IPS-NIHi7 (cell line): ENCODE results near the gene THSD4.
"Not testable (repeated sequence)": the region's sequence is repeated elsewhere in the genome, so short reads cannot be mapped to it uniquely, and the experiment has no call there.

ENCODE experiments used
- DNase-seq: peaks from one replicate; pipeline ENCODE4 v3.0.0; 2012; ENCODE audit warnings: mixed read lengths; ENCODE audit errors: extremely low spot score

Gene THSD4

GRCh38 chr15:71349736-71350526 is 234.7 kb downstream of the THSD4 start:
- no peak for DNase-seq

DNA sequence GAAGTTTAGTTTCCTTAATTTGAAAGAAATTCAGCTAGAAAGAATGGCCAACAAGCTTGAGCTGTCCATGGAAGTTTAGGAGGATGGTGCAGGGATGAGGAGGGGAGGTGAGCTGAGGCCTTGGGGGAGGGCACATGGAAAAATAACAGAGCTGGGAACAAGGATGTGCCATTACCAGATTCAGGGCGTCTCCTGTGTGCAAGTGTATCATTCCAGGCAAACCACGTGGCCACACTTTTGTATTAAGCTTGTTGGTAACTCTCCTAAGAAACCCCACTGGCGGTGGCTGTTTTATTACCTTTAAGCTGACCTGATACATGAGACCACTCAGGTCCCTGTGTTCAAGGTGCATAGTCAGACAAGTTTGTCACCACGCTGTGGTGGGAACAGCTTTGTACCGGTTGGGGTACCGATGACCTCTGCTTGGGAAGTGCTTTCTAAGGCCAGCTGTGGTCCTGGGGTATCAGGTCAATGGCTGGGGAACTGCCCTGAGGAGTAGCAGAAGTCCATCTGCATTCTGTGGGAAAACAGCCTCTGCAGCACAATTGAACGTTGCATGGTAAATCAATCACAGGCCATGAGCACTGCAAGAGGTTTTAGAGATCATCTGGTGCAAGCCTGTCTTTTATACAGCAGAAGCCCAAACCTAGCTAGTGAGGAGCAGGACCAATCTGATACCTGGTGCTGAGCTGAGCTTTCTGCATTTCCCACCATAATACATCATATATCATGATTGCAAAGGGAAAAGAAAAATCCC is 235.5 kb downstream of the THSD4 start:
- DNase-seq: no peak

GRCh38 chr15:71352125-71352524 is 236.9 kb downstream of the THSD4 start:
- no peak for DNase-seq

- no peak for DNase-seq
These were observed 237.5 kb downstream of the THSD4 start for GRCh38 chr15:71352765-71353164.

DNA sequence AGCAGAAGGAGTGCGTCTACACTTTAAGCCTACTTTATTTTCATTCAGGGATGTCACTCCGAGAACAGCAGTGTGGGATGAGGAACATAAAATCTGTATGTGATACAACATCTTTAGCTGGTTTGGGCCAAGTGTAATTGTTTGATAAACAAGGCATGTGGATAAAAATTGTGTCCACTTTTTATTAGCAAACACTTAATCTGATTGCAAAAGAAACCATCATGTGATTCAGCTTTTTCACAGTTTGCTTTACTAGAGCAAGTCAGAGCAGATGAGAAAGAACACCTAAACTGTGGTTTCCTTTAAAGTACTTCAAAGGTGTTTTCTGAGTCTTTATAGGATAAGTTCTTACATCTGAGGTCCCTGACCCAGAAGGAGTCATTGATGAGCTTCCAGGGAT is 237.9 kb downstream of the THSD4 start:
- DNase-seq: no peak

- DNase-seq: no peak
These were observed 240.0 kb downstream of the THSD4 start for GRCh38 chr15:71355268-71355667.

GRCh38 chr15:71357321-71357732 is 242.1 kb downstream of the THSD4 start:
- no peak for DNase-seq

GRCh38 chr15:71357967-71358366 is 242.7 kb downstream of the THSD4 start:
- no peak for DNase-seq

GRCh38 chr15:71359246-71359645 is 244.0 kb downstream of the THSD4 start:
- DNase-seq: no peak

GRCh38 chr15:71362556-71362955 is 247.3 kb downstream of the THSD4 start:
- no peak for DNase-seq

GRCh38 chr15:71362987-71363968 is 248.0 kb downstream of the THSD4 start:
- no peak for DNase-seq

DNA sequence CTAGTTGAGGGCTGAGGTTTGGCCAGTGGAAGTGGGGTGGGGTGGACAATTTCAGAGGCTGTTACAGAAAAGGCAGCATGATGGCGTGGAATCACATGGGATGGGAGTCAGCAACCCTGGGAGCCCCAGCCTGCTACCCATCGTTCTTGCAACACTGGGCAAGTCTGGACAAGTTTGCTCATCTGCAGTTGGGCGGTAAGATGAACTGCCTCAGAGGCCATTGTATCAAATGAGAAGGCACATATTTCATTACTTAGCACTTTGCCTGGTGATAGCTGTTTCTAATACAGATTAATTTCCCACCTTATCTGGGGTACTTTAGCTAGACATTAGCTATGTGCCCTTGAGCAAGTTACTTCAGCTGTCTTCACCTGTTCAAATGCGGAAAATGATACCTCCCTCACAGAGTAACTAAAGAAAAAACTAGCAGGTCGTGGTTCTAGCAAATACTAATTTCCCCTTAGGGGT is 248.9 kb downstream of the THSD4 start:
- DNase-seq: no peak

- DNase-seq: no peak
These were observed 251.3 kb downstream of the THSD4 start for GRCh38 chr15:71366522-71366921.

DNA sequence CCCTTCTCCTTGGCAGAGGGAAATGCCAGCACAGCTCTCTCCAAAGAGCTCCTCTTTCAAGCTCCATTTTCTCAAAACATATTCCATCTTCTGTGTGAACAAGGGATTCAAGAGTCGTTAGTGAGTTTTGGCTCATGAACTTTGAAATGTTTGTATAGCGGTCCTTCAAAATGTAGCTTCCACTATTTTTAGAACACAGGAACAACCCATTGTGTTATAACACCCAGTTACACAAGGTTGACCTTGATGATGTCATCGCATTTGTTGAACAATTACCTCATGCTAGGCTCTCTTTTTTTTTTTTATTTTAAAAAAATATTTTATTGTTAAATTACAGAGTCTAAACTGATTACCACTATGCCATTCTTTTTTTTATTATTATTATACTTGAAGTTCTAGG is 251.7 kb downstream of the THSD4 start:
- DNase-seq: no peak

GRCh38 chr15:71367737-71368136 is 252.5 kb downstream of the THSD4 start:
- not testable (repeated sequence) for DNase-seq

DNA sequence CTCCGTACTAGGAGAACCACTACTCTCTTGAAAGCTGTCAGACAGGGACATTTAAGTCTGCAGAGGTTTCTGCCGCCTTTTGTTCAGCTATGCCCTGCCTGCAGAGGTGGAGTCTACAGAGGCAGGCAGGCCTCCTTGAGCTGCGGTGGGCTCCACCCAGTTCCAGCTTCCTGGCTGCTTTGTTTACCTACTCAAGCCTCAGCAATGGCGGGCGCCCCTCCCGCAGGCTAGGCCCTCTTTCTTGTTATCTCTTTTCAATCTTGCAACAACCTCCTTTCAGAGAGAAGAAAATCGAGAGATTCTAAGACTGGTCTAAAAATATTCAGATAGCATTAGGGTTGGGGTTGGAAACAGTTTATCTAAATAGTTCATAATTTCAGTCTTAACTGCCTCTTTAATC is 257.5 kb downstream of the THSD4 start:
- not testable (repeated sequence) for DNase-seq

DNA sequence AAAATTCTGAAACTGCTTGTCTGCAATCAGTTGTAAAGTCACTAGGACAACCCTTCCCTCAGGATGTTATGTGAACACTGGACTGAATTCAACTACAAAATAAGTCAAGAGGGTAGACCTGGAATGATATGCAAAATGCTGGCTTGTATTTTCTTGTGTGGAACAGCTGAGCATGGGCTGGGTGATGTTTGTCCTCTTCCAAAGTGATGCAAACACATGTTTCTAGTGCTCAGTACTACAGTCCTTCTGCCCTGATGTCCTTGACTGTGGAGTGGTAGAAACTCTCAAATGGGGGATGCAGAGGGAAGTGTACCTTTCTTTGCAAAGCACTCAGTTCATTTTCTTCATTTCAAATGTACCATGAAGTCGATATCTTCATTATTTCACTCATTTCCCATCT is 258.6 kb downstream of the THSD4 start:
- no peak for DNase-seq

GRCh38 chr15:71374607-71375352 is 259.5 kb downstream of the THSD4 start:
- no peak for DNase-seq

DNA sequence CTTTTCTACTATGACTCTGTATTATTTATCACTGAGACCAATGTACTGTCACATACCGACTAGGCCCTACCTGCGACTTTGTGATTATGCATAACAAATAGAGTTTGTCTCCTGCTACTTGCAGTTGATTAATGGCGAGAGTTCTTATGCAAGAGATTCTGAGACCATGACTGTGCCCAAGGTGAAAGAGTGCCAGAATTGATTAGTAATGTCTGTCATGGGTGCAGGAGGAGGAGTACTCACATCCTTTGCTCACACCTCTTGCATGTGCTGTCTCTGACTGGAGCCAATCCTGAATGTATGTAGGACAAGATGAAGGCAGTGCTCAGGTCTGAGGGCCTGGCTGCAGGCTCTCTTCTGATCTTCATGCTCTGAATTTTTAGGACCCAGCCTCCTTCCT is 260.7 kb downstream of the THSD4 start:
- DNase-seq: no peak

- DNase-seq: no peak
These were observed 264.6 kb downstream of the THSD4 start for GRCh38 chr15:71379893-71380292.

- no peak for DNase-seq
These were observed 265.1 kb downstream of the THSD4 start for GRCh38 chr15:71380345-71380744.
